ENCODE results near the gene REEP1.

The REEP1 gene

DNA sequence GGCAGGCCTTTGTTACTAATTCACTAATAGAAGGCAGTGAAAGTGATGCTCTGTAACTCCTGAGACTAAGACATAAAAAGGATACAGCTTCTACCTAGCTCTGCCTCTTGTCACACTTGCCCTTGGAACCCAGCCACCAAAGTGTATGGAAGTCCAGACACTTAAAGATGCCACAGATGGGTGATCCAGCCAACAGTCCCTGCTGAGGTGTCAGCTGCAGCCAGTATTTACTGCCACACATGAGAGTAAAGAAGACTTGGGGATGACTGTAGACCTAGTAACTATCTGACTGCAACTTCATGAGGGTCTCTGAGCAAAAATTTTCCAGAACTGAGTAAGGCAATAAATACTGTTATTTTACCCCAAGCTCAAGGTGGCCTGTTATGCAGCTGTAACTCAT lies 151.0 kb downstream of the REEP1 start:
- no peak for TF ChIP-seq CTCF (IDR thresholded peaks at IDR 0.05; ENCODE audit: low read depth, low read length)
- DNase-seq (ENCODE audit: low read depth in 2 of 2), result no peak
- H3K4me3 ChIP-seq (replicated peaks in 1 of 2; ENCODE audit: low read depth in 2 of 2, low read length in 2 of 2), result no peak overlapping the region

- no peak overlapping the region for H3K4me3 ChIP-seq (replicated peaks in 1 of 2; ENCODE audit: low read depth in 2 of 2, low read length in 2 of 2)
- DNase-seq (ENCODE audit: low read depth in 2 of 2), result no peak
- no peak for TF ChIP-seq CTCF (IDR thresholded peaks at IDR 0.05; ENCODE audit: low read depth, low read length)
These were observed 151.8 kb downstream of the REEP1 start for GRCh38 chr2:86185517-86186212.

GRCh38 chr2:86176597-86176996 lies 160.8 kb downstream of the REEP1 start:
- no peak for TF ChIP-seq CTCF (IDR thresholded peaks at IDR 0.05; ENCODE audit: low read depth, low read length)
- no peak for DNase-seq (ENCODE audit: low read depth in 2 of 2)
- H3K4me3 ChIP-seq (replicated peaks in 1 of 2; ENCODE audit: low read depth in 2 of 2, low read length in 2 of 2), result no peak overlapping the region

GRCh38 chr2:86175828-86176227 lies 161.6 kb downstream of the REEP1 start:
- no peak for TF ChIP-seq CTCF (IDR thresholded peaks at IDR 0.05; ENCODE audit: low read depth, low read length)
- DNase-seq (ENCODE audit: low read depth in 2 of 2), result no peak

DNA sequence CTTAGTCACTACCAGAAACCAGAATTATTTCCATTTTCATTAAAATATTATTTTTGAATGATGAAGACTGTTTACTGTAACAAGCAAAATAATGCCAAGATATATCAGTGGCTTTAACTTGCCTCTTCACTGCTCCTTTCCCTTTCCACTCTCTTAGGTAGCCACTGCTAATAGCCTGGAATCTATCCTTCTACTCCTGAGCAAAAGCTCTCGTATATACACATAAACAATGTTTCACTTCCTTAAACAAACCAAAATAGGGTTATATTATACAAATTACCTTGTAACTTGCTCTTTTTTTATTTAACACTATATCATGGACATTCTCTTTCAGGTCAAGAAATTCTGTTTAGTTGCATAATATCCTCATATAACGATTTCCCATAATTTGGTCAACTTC lies 163.0 kb downstream of the REEP1 start:
- TF ChIP-seq CTCF (IDR thresholded peaks at IDR 0.05; ENCODE audit: low read depth, low read length), result no peak
- no peak overlapping the region for H3K4me3 ChIP-seq (replicated peaks in 1 of 2; ENCODE audit: low read depth in 2 of 2, low read length in 2 of 2)
- DNase-seq (ENCODE audit: low read depth in 2 of 2), result no peak

More at GRCh38 chr2:86175828-86176227, 161.6 kb downstream of the REEP1 start:
- no peak overlapping the region for H3K4me3 ChIP-seq (replicated peaks in 1 of 2; ENCODE audit: low read depth in 2 of 2, low read length in 2 of 2)

DNA sequence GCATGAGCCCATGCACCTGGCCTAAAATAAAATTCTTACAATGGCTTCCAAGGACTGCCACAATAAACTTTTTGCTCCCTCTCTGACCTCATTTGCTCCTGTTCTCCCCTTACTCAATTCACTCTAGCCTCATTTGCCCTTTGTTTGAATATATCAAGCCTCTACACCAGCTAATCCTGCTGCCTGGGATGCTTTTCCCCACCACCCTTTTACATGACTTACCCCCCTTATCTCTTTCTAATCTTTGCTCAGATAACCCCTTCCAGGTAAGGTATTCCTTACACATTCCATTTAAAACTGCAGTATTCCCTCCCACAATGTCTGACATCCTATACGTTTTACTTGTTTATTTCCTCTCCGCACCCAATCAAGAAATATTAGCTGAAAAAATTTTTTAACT lies 164.8 kb downstream of the REEP1 start:
- H3K4me3 ChIP-seq (replicated peaks in 1 of 2; ENCODE audit: low read depth in 2 of 2, low read length in 2 of 2), result no peak overlapping the region
- no peak for TF ChIP-seq CTCF (IDR thresholded peaks at IDR 0.05; ENCODE audit: low read depth, low read length)
- DNase-seq (ENCODE audit: low read depth in 2 of 2), result no peak

GRCh38 chr2:86171295-86171694 lies 166.1 kb downstream of the REEP1 start:
- H3K4me3 ChIP-seq (replicated peaks in 1 of 2; ENCODE audit: low read depth in 2 of 2, low read length in 2 of 2), result no peak overlapping the region
- no peak for TF ChIP-seq CTCF (IDR thresholded peaks at IDR 0.05; ENCODE audit: low read depth, low read length)
- no peak for DNase-seq (ENCODE audit: low read depth in 2 of 2)
